H9 (cell line): Measurements from ENCODE around the gene ZBTB7A. TPM values are rescaled to one million over a fixed set of nuclear protein-coding genes. Genes with fewer than 3 reads are reported as not detected.

Experiments used
- DNase-seq: peaks from one replicate; pipeline ENCODE4 v3.0.0-alpha.2; 2017
- H2AFZ ChIP-seq: one replicate; pipeline ENCODE4 v1.6.1; 2013; ENCODE audit warnings: mild to moderate bottlenecking, low read length, control low read depth, moderate library complexity
- H2AK5ac ChIP-seq: 2 replicates; pipeline ENCODE4 v1.6.1; 2013; ENCODE audit warnings: low read length, control low read depth, mixed read lengths; ENCODE audit not compliant: insufficient read length
- H2BK120ac ChIP-seq: one replicate; pipeline ENCODE4 v1.6.1; 2013; ENCODE audit warnings: low read depth, mild to moderate bottlenecking, low read length, control low read depth, inconsistent platforms; ENCODE audit not compliant: poor library complexity, severe bottlenecking
- H2BK12ac ChIP-seq: 2 replicates; pipeline ENCODE4 v1.6.1; 2013; ENCODE audit warnings: low read length, control low read depth, mixed read lengths, low read depth; ENCODE audit not compliant: insufficient read length
- H2BK15ac ChIP-seq: 2 replicates; pipeline ENCODE4 v1.6.1; 2013; ENCODE audit warnings: low read depth, low read length, control low read depth
- H2BK20ac ChIP-seq: one replicate; pipeline ENCODE4 v1.6.1; 2013; ENCODE audit warnings: low read depth, mild to moderate bottlenecking, low read length, control low read depth, inconsistent platforms; ENCODE audit not compliant: poor library complexity, severe bottlenecking
- H2BK5ac ChIP-seq: 2 replicates; pipeline ENCODE4 v1.6.1; 2013; ENCODE audit warnings: low read length, control low read depth, mixed read lengths; ENCODE audit not compliant: insufficient read length
- H3K14ac ChIP-seq: 2 replicates; pipeline ENCODE4 v1.6.1; 2013; ENCODE audit warnings: low read length, control low read depth; ENCODE audit not compliant: insufficient read depth
- H3K18ac ChIP-seq: 2 replicates; pipeline ENCODE4 v1.6.1; 2013; ENCODE audit warnings: low read depth, mild to moderate bottlenecking, mixed read lengths, low read length, control low read depth; ENCODE audit not compliant: insufficient read length
- H3K23ac ChIP-seq: 2 replicates; pipeline ENCODE4 v1.6.1; 2013; ENCODE audit warnings: low read length, control low read depth, mixed read lengths, low read depth; ENCODE audit not compliant: insufficient read length
- H3K23me2 ChIP-seq: 2 replicates; pipeline ENCODE4 v1.6.1; 2013; ENCODE audit warnings: low read depth, mild to moderate bottlenecking, mixed read lengths, low read length, control low read depth; ENCODE audit not compliant: insufficient read length, poor library complexity, severe bottlenecking
- H3K27ac ChIP-seq: 2 replicates; pipeline ENCODE4 v1.5.1; 2013; ENCODE audit warnings: low read length, control low read depth, mixed read lengths, low read depth; ENCODE audit not compliant: insufficient read length
- H3K27me3 ChIP-seq: 2 replicates; pipeline ENCODE4 v1.6.1; 2013; ENCODE audit warnings: low read length, control low read depth, inconsistent platforms; ENCODE audit not compliant: insufficient read depth
- H3K4ac ChIP-seq: 2 replicates; pipeline ENCODE4 v1.6.1; 2013; ENCODE audit warnings: low read depth, mild to moderate bottlenecking, control low read depth, inconsistent platforms, low read length, moderate library complexity
- H3K4me1 ChIP-seq: 2 replicates; pipeline ENCODE4 v1.6.1; 2013; ENCODE audit warnings: low read length, control low read depth, inconsistent platforms; ENCODE audit not compliant: insufficient read depth
- H3K4me2 ChIP-seq: 2 replicates; pipeline ENCODE4 v1.6.1; 2013; ENCODE audit warnings: low read length, control low read depth, mixed read lengths; ENCODE audit not compliant: insufficient read length, insufficient read depth
- H3K56ac ChIP-seq: 2 replicates; pipeline ENCODE4 v1.6.1; 2013; ENCODE audit warnings: low read depth, mild to moderate bottlenecking, mixed read lengths, low read length, control low read depth; ENCODE audit not compliant: insufficient read length
- H3K79me1 ChIP-seq: 2 replicates; pipeline ENCODE4 v1.6.1; 2013; ENCODE audit warnings: low read depth, mild to moderate bottlenecking, moderate library complexity, low read length, control low read depth, inconsistent platforms; ENCODE audit not compliant: insufficient read depth, poor library complexity, severe bottlenecking
- H3K79me2 ChIP-seq: 2 replicates; pipeline ENCODE4 v1.6.1; 2013; ENCODE audit warnings: low read length, control low read depth, inconsistent platforms; ENCODE audit not compliant: insufficient read depth
- H3K9ac ChIP-seq: 2 replicates; pipeline ENCODE4 v1.6.1; 2013; ENCODE audit warnings: low read length, control low read depth, mixed read lengths; ENCODE audit not compliant: insufficient read length; ENCODE audit errors: extremely low read depth
- H3K9me3 ChIP-seq: one replicate; pipeline ENCODE4 v1.6.1; 2013; ENCODE audit warnings: low read depth, low read length, inconsistent platforms; ENCODE audit not compliant: control insufficient read depth
- H3T11ph ChIP-seq: one replicate; pipeline ENCODE4 v1.6.1; 2013; ENCODE audit warnings: mild to moderate bottlenecking, low read length, control low read depth, inconsistent platforms
- H4K20me1 ChIP-seq: one replicate; pipeline ENCODE4 v1.6.1; 2013; ENCODE audit not compliant: control insufficient read depth, insufficient read length, insufficient read depth
- H4K5ac ChIP-seq: 2 replicates; pipeline ENCODE4 v1.6.1; 2013; ENCODE audit warnings: low read depth, mild to moderate bottlenecking, mixed read lengths, low read length, control low read depth; ENCODE audit not compliant: insufficient read length
- H4K8ac ChIP-seq: replicated peaks from 2 replicates; pipeline ENCODE4 v1.6.1; 2013; ENCODE audit warnings: low read length, control low read depth, mixed read lengths, low read depth; ENCODE audit not compliant: insufficient read length
- H4K91ac ChIP-seq: 2 replicates; pipeline ENCODE4 v1.6.1; 2013; ENCODE audit warnings: low read depth, mild to moderate bottlenecking, moderate library complexity, mixed read lengths, low read length, control low read depth; ENCODE audit not compliant: insufficient read length
- H3K27ac Mint-ChIP-seq, 3 experiments: 2 replicates in 2 of 3; 3 replicates in 1 of 3; pipeline ENCODE4 v1.8.0; 2020 to 2021; ENCODE audit warnings: mixed read lengths in 3 of 3, mild to moderate bottlenecking in 1 of 3, moderate library complexity in 1 of 3
- H3K27me3 Mint-ChIP-seq: 2 replicates; pipeline ENCODE4 v1.8.0; 2021; ENCODE audit warnings: low read depth, mild to moderate bottlenecking, moderate library complexity, mixed read lengths
- H3K36me3 Mint-ChIP-seq, 3 experiments: 2 replicates in 2 of 3; 3 replicates in 1 of 3; pipeline ENCODE4 v1.8.0; 2020 to 2021; ENCODE audit warnings: low read depth in 3 of 3, mixed read lengths in 3 of 3; ENCODE audit not compliant: insufficient read depth in 1 of 3
- H3K4me1 Mint-ChIP-seq, 2 experiments: 2 replicates each; pipeline ENCODE4 v1.8.0; 2020; ENCODE audit warnings: mixed read lengths in 2 of 2
- H3K4me3 Mint-ChIP-seq, 2 experiments: 2 replicates in 1 of 2; 3 replicates in 1 of 2; pipeline ENCODE4 v1.8.0; 2020 to 2021; ENCODE audit warnings: mild to moderate bottlenecking in 2 of 2, mixed read lengths in 2 of 2, moderate library complexity in 1 of 2
- H3K9me3 Mint-ChIP-seq, 2 experiments: 2 replicates in 1 of 2; 3 replicates in 1 of 2; pipeline ENCODE4 v1.8.0; 2020; ENCODE audit warnings: mild to moderate bottlenecking in 2 of 2, mixed read lengths in 2 of 2, moderate library complexity in 1 of 2
- WGBS: extraction: QIAGEN DNeasy Blood & Tissue Kit; methylation state at CpG from one replicate; pipeline ENCODE4 v1.1.7; 2013; ENCODE audit warnings: missing lambda C conversion rate, low lambda C conversion rate, mixed read lengths; ENCODE audit not compliant: insufficient read length; ENCODE audit errors: extremely low coverage; 5-methylcytosine and 5-hydroxymethylcytosine counted together
- total RNA-seq: library from RNA; stranded (reverse); gene quantifications from 2 replicates; pipeline ENCODE4 v1.2.1, GENCODE V29; 2021
- TF ChIP-seq, protein P1 (sequence below): fragments of 200-600 bp; sonication (generic); conservative IDR thresholded peaks from 3 replicates; pipeline ENCODE4 v1.8.0; 2021; ENCODE audit warnings: antibody characterized with exemption, mild to moderate bottlenecking

The ZBTB7A gene
- total RNA-seq, 1 experiment from 2014 or later, result 24.9 TPM

DNA sequence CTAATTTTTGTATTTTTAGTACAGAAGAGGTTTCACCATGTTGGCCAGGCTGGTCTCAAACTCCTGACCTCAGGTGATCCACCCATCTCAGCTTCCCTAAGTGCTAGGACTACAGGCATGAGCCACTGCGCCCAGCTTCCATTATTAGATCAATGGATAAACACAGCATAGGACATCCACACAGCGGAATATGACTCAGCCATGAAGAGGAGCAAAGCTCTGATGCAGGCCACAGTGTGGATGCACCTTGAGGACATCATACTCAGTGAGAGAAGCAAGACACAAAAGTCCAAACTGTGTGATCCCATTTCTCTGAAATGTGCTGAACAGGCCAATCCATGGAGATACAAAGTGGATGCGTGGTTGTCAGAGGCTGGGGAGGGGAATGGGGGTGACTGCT is 4.9 kb upstream of the ZBTB7A start:
- no peaks in the 10 kb centered on the region; a peak in 2 of 5 replicates for H3K9me3 Mint-ChIP-seq
- no peak overlapping the region for H2AK5ac ChIP-seq
- peaks cover 40% of the 10 kb centered on the region for H3K27me3 Mint-ChIP-seq
- no peak overlapping the region for H4K8ac ChIP-seq
- no peak overlapping the region for H4K91ac ChIP-seq
- no peaks in the 10 kb centered on the region for H3K9me3 ChIP-seq
- no peak overlapping the region for H2BK20ac ChIP-seq
- H2AFZ ChIP-seq, result no peak overlapping the region
- no peak overlapping the region for H3K27ac Mint-ChIP-seq
- H3K18ac ChIP-seq, result no peak overlapping the region
- H2BK15ac ChIP-seq, result no peak overlapping the region
- H3K23ac ChIP-seq, result no peak overlapping the region
- no peak overlapping the region for H3K56ac ChIP-seq
- H3T11ph ChIP-seq, result no peak overlapping the region
- no peak for DNase-seq
- no peak overlapping the region for H3K4me2 ChIP-seq
- H3K36me3 Mint-ChIP-seq, result no peaks in the 10 kb centered on the region
- H2BK12ac ChIP-seq, result no peak overlapping the region
- no peaks in the 10 kb centered on the region for H3K79me2 ChIP-seq
- no CpG with 5 or more reads among the region's 3 CpGs for WGBS
- H2BK5ac ChIP-seq, result no peak overlapping the region
- H3K27ac ChIP-seq, result no peak overlapping the region
- TF ChIP-seq, protein P1, sequence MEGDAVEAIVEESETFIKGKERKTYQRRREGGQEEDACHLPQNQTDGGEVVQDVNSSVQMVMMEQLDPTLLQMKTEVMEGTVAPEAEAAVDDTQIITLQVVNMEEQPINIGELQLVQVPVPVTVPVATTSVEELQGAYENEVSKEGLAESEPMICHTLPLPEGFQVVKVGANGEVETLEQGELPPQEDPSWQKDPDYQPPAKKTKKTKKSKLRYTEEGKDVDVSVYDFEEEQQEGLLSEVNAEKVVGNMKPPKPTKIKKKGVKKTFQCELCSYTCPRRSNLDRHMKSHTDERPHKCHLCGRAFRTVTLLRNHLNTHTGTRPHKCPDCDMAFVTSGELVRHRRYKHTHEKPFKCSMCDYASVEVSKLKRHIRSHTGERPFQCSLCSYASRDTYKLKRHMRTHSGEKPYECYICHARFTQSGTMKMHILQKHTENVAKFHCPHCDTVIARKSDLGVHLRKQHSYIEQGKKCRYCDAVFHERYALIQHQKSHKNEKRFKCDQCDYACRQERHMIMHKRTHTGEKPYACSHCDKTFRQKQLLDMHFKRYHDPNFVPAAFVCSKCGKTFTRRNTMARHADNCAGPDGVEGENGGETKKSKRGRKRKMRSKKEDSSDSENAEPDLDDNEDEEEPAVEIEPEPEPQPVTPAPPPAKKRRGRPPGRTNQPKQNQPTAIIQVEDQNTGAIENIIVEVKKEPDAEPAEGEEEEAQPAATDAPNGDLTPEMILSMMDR, result no peak
- H3K79me1 ChIP-seq, result no peaks in the 10 kb centered on the region
- H3K23me2 ChIP-seq, result peaks cover 3% of the 10 kb centered on the region
- H3K4me1 ChIP-seq, result no peaks in the 10 kb centered on the region; the same call in 1 of the 2 replicates
- H2BK120ac ChIP-seq, result no peak overlapping the region
- H3K14ac ChIP-seq, result no peak overlapping the region
- H3K9ac ChIP-seq, result no peak overlapping the region
- H4K20me1 ChIP-seq, result no peaks in the 10 kb centered on the region
- H3K4me1 Mint-ChIP-seq, result peaks cover 5 to 13% of the 10 kb centered on the region in 2 experiments
- no peak overlapping the region for H3K4me3 Mint-ChIP-seq
- peaks cover 10% of the 10 kb centered on the region; the same call in 1 of the 2 replicates for H3K27me3 ChIP-seq
- no peak overlapping the region for H4K5ac ChIP-seq
- no peak overlapping the region for H3K4ac ChIP-seq
